HG02763 (cell line): ENCODE data around the gene TRAF2.

Source experiments
- ATAC-seq: cut with Tn5 transposase; IDR thresholded peaks from one replicate; pipeline ENCODE4 v1.9.1; 2021; ENCODE audit warnings: mild to moderate bottlenecking, moderate library complexity; ENCODE audit not compliant: unreplicated experiment

TRAF2 gene

GRCh38 chr9:136910197-136910900, 24.0 kb downstream of the TRAF2 start:
- ATAC-seq = no peak

- ATAC-seq = no peak
Measured at GRCh38 chr9:136910901-136911245, 24.6 kb downstream of the TRAF2 start.

- no peak for ATAC-seq
Measured at GRCh38 chr9:136913701-136914438, 27.6 kb downstream of the TRAF2 start.

- no peak for ATAC-seq
Measured at GRCh38 chr9:136915632-136916329, 29.5 kb downstream of the TRAF2 start.

GRCh38 chr9:136916330-136917184, 30.2 kb downstream of the TRAF2 start:
- no peak for ATAC-seq

GRCh38 chr9:136917902-136918301, 31.6 kb downstream of the TRAF2 start:
- ATAC-seq = no peak

- no peak for ATAC-seq
Measured at GRCh38 chr9:136920069-136920468, 33.8 kb downstream of the TRAF2 start.

- ATAC-seq = no peak
Measured at GRCh38 chr9:136920734-136921231, 34.5 kb downstream of the TRAF2 start.

GRCh38 chr9:136921307-136921706, 35.0 kb downstream of the TRAF2 start:
- no peak for ATAC-seq

GRCh38 chr9:136921718-136922117, 35.4 kb downstream of the TRAF2 start:
- no peak for ATAC-seq

GRCh38 chr9:136922540-136922939, 36.2 kb downstream of the TRAF2 start:
- ATAC-seq = no peak

GRCh38 chr9:136923881-136924280, 37.6 kb downstream of the TRAF2 start:
- ATAC-seq = no peak

GRCh38 chr9:136925414-136926153, 39.3 kb downstream of the TRAF2 start:
- ATAC-seq = no peak

GRCh38 chr9:136926154-136926704, 39.9 kb downstream of the TRAF2 start:
- no peak for ATAC-seq

- no peak for ATAC-seq
Measured at GRCh38 chr9:136926749-136927148, 40.4 kb downstream of the TRAF2 start.

GRCh38 chr9:136927343-136928271, 41.3 kb downstream of the TRAF2 start:
- no peak for ATAC-seq

- ATAC-seq = no peak
Measured at GRCh38 chr9:136928591-136928990, 42.3 kb downstream of the TRAF2 start.

- no peak for ATAC-seq
Measured at GRCh38 chr9:136930014-136930413, 43.7 kb downstream of the TRAF2 start.
